GM06990 (cell line): ENCODE data around the gene GALNT7.

Experiments
- DNase-seq: peaks from one replicate; pipeline ENCODE4 v3.0.0-alpha.2; 2011; ENCODE audit not compliant: insufficient read length; ENCODE audit errors: extremely low read depth
- H3K27me3 ChIP-seq: replicated peaks from 2 replicates; pipeline ENCODE4 v1.6.0; 2011; ENCODE audit warnings: low read length; ENCODE audit not compliant: control insufficient read depth, insufficient read depth
- H3K36me3 ChIP-seq: 2 replicates; pipeline ENCODE4 v1.5.1; 2011; ENCODE audit warnings: low read length; ENCODE audit not compliant: control insufficient read depth, insufficient read depth
- H3K4me3 ChIP-seq: replicated peaks from 2 replicates; pipeline ENCODE4 v1.5.1; 2011; ENCODE audit warnings: low read depth, mild to moderate bottlenecking, control low read depth, low read length
- CTCF ChIP-seq: IDR thresholded peaks from 2 replicates; pipeline ENCODE4 v1.5.1; 2011; ENCODE audit warnings: low read length, control low read depth, mild to moderate bottlenecking, inconsistent platforms; ENCODE audit not compliant: insufficient read depth, poor library complexity, severe bottlenecking

GALNT7 gene

DNA sequence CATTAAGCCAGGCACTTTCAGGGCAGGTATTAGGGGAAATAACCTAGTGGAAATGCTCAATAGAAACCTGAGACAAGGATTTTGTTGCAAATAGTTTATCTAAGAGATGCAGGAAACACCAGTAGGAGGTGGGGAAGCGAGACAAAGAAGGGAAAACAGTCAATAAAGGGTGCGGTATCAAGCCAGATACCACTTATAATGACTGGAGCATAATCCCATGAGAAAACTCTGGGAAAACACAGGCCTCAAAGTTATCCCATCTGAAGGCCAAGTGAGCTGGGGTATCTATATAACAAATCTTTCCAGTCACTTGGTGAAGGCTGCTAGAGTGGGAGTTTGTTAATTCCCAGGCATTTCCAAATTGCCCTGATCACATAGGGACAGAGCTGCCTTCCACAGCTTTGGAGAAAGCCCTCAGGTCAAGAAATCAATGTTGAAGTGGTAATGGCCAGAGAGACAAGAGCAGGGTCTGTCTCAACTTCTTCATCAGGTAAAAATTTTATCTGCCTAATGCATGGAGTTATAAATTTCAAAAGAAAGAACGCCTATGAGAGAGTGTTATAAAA lies 175.3 kb downstream of the GALNT7 start:
- no peak for TF ChIP-seq CTCF
- Histone ChIP-seq H3K4me3 (no peak overlapping the region), H3K27me3 (no peaks in the 10 kb centered on the region), H3K36me3 (no peaks in the 10 kb centered on the region)
- DNase-seq = no peak

GRCh38 chr4:173345648-173346047 lies 177.0 kb downstream of the GALNT7 start:
- Histone ChIP-seq H3K36me3 (no peaks in the 10 kb centered on the region), H3K27me3 (no peaks in the 10 kb centered on the region), H3K4me3 (no peak overlapping the region)
- DNase-seq = no peak
- no peak for TF ChIP-seq CTCF

DNA sequence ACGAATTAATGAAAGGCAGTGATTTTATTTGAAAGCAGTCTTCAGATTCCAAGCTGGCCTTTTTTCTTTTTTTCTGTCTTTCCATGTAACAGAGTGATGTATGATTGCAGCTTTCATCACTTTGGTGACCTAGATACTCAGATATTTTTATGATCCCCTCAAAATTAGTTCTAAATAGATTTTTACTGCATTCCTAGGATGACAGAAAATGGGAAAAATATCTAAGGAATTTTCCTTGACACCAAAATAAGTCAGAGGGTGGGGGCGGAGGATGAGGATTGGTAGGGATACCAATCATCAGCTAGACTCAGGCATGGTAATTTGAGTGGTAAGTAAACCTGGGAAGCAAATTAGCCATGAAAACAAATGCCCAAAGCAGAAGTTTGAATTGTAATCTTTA lies 177.5 kb downstream of the GALNT7 start:
- Histone ChIP-seq H3K27me3 (no peaks in the 10 kb centered on the region), H3K4me3 (no peak overlapping the region), H3K36me3 (no peaks in the 10 kb centered on the region)
- no peak for DNase-seq
- TF ChIP-seq CTCF = no peak

GRCh38 chr4:173347467-173347866 lies 178.9 kb downstream of the GALNT7 start:
- Histone ChIP-seq H3K27me3 (no peaks in the 10 kb centered on the region), H3K4me3 (no peak overlapping the region), H3K36me3 (no peaks in the 10 kb centered on the region)
- DNase-seq = no peak
- TF ChIP-seq CTCF = no peak

DNA sequence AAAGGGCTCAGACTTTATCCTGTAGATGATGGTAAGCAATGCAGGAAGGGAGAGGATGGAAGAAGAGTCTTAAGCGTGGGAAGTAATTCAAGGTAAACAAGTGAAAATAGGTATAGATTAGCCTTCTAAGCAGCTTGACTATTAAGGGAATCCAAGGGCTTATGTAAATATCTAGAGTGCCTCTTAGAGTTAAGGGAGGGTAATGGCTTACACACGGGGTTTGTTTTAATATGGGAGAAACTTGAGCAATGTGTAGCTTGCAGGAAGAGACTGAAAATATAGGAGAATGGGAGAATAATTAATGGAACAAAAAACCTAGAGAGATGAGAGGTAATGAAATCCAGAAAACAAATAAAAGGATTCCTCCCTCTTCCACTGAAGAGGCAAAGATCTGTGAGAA lies 189.3 kb downstream of the GALNT7 start:
- no peak for DNase-seq
- Histone ChIP-seq H3K36me3 (no peaks in the 10 kb centered on the region), H3K4me3 (no peak overlapping the region), H3K27me3 (no peaks in the 10 kb centered on the region)
- no peak for TF ChIP-seq CTCF
